ENCODE measurements around the gene HOXB3.
"Not testable (repeated sequence)": the region's sequence is repeated elsewhere in the genome, so short reads cannot be mapped to it uniquely, and the experiment has no call there.

DNA sequence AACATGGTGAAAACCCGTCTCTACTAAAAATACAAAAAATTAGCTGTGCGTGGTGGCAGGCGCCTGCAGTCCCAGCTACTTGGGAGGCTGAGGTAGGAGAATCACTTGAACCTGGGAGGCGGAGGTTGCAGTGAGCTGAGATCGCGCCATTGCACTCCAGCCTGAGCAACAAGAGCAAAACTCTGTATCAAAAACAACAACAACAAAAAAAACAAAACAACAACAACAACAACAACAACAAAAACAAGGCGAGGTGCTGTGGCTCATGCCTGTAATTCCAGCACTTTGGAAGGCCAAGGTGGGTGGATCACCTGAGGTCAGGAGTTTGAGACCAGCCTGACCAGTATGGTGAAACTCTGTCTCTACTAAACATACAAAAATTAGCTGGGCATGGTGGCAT, 80.3 kb downstream of the HOXB3 start:
- not testable (repeated sequence) for TF ChIP-seq CTCF, EZH2, EZH2phosphoT487 (IDR thresholded peaks at IDR 0.05)

Measured in neural progenitor cell (in vitro differentiated cells).